Ovary (tissue), 3 donors: Measurements from ENCODE around the gene MAMLD1.

ENCODE experiments used
- EP300 ChIP-seq: sonication (generic); formaldehyde crosslinking; IDR thresholded peaks from one replicate; pipeline ENCODE4 v1.6.1; 2017; ENCODE audit warnings: antibody characterized with exemption
- POLR2A ChIP-seq: fragments of 450-650 bp; IDR thresholded peaks from one replicate; pipeline ENCODE4 v1.6.1; 2017; ENCODE audit warnings: antibody characterized with exemption, mild to moderate bottlenecking, moderate library complexity
- TF ChIP-seq, protein P1 (sequence below), 3 donors: fragments of 450-650 bp in 2 of 3; fragments of 200-600 bp in 1 of 3; IDR thresholded peaks; one replicate each; pipeline versions ENCODE4 v1.5.1 to v1.8.0; 2016 to 2022; ENCODE audit warnings: antibody characterized with exemption in 3 of 3, mild to moderate bottlenecking in 1 of 3
- donor health status: DM: no; HTN: no; CAD: no.

DNA sequence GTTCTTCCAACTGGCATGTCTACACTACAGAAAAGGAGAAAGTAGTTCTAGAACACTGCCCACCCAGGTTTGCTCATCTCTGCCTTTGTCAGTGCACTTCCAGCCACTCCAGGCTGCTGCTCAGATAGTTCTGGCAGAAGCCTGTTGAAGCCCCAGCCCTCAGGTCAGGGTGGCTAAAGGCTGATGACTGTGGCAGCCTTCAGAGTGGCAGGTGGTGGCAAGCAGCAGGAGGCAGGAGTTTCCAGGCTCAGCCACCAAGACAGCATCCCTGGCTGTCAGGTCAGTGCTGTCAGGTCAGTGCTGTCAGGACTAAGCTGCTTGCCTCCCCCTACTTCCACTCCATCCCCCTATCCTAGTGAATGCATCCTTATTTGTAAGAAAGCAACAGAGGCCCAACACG is 100.4 kb downstream of the MAMLD1 start:
- TF ChIP-seq, protein P1, sequence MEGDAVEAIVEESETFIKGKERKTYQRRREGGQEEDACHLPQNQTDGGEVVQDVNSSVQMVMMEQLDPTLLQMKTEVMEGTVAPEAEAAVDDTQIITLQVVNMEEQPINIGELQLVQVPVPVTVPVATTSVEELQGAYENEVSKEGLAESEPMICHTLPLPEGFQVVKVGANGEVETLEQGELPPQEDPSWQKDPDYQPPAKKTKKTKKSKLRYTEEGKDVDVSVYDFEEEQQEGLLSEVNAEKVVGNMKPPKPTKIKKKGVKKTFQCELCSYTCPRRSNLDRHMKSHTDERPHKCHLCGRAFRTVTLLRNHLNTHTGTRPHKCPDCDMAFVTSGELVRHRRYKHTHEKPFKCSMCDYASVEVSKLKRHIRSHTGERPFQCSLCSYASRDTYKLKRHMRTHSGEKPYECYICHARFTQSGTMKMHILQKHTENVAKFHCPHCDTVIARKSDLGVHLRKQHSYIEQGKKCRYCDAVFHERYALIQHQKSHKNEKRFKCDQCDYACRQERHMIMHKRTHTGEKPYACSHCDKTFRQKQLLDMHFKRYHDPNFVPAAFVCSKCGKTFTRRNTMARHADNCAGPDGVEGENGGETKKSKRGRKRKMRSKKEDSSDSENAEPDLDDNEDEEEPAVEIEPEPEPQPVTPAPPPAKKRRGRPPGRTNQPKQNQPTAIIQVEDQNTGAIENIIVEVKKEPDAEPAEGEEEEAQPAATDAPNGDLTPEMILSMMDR (IDR thresholded peaks at IDR 0.05), result no peak
- TF ChIP-seq EP300, result no peak
- no peak for TF ChIP-seq POLR2A
